G401.6 (cell line): ENCODE results near the gene FAM200B.

Experiments
- FAIRE-seq: peaks from 2 replicates; lab custom pipeline; 2012; peaks lifted over from hg19 to GRCh38; lab: Jason Lieb, UNC

The FAM200B gene

GRCh38 chr4:15681372-15682241 lies at the start of gene FAM200B:
FAM200B (plus strand) TSS chr4:15681827; CDS start chr4:15686978, 5,151 bp downstream.
- FAIRE-seq: peak; percentile 97

DNA sequence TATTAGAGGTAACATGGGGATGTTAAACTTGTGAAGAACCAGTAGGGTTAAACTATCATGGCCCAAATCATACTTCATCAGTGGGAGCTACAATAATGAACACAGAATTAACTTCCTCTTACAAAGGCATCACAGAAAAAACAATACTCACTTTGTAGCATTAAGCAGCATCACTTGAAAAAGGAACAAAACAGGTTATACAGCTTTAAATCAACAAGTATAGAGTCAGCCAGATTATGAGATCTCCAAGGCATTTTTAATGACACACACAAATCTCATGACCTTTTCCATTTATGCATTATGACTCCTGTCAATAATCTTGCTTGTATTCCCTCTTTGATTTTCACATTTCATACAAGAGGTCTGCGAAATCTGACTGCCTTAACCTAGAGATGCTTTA lies 44.8 kb upstream of the FAM200B start:
- FAIRE-seq: no peak

DNA sequence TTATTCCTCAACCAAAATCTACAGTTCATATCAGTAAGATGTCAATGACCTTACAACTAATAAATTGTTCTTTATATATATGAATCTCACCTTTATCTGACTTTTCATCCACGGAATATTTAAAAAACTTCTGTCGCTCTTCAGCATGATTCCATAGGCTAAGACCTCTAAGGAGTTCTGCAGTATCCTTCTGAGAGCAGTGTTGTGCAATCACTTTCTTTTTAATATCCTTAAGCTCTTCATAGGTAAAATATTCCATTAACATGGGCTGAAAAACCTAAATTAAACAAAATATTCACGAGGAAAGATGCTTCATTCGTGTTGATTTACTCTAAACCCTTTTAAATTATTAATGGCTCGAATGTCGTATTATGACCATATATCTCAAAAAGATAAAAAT lies 43.2 kb upstream of the FAM200B start:
- FAIRE-seq: no peak

- FAIRE-seq: no peak
These were observed 33.0 kb upstream of the FAM200B start for GRCh38 chr4:15648600-15648999.

GRCh38 chr4:15649914-15650545 lies 31.6 kb upstream of the FAM200B start:
- peak; percentile 63 for FAIRE-seq

GRCh38 chr4:15651676-15652075 lies 30.0 kb upstream of the FAM200B start:
- FAIRE-seq: no peak

- no peak for FAIRE-seq
These were observed 29.4 kb upstream of the FAM200B start for GRCh38 chr4:15652191-15652590.

GRCh38 chr4:15652841-15653240 lies 28.8 kb upstream of the FAM200B start:
- FAIRE-seq: no peak

DNA sequence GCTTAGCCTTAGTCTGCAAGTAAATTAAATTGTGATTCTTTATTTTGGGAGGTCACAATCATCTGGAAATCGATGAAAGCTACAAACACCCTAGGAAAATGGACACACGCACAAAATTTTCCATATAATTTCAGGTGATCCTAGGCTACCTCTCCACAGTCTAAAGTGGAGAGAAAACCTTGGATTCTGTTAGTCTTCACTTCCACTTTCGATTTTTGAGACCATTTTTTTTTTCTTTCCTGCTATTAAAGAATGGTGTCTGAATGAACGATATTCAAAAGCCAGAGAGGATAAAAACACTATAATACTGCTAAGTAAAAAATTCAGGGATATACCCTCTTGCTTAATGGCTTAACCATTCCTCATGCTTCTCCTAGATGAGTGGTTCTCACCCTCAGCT lies 28.2 kb upstream of the FAM200B start:
- FAIRE-seq: no peak

DNA sequence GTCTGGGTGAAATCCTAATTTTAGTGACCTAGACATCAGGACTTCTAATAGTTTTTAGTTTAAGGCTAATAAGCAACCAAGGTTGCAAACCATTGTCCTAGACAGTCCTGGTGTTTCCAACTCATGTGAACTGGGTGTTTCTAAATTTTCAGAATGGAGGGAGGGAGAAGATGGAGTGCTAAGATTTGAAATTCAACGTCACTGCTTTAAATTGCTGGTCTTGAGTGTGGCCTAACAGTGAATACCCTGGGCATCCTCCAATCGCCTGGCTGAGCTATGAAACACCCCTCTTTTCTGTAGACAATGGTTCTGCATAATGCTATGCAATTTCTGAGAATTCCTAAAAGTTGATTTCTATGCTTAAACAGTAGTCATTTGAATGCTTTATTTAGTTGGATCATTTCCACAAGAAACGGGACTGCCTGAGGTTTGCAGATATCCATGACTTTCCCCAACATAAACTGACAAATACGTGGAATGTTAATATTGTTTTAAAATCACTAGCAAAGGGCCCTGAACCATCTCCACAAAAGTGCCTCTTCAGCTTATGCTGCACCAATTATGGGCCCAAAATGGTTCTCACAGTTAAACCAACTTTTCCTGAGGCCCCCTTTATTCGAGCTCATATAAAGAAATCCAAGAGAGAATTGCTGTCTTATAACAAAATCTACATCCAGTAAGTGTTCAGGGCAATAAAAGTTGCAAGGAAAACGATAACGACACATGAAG lies 27.6 kb upstream of the FAM200B start:
- no peak for FAIRE-seq

- FAIRE-seq: no peak
These were observed 26.9 kb upstream of the FAM200B start for GRCh38 chr4:15654593-15655222.

- FAIRE-seq: no peak
These were observed 26.2 kb upstream of the FAM200B start, which contains the start of gene FBXL5 for GRCh38 chr4:15655223-15656037. FBXL5 (minus strand) TSS chr4:15655357; CDS start chr4:15655287, 70 bp downstream.

GRCh38 chr4:15656038-15656470 lies 25.6 kb upstream of the FAM200B start:
- FAIRE-seq: no peak

DNA sequence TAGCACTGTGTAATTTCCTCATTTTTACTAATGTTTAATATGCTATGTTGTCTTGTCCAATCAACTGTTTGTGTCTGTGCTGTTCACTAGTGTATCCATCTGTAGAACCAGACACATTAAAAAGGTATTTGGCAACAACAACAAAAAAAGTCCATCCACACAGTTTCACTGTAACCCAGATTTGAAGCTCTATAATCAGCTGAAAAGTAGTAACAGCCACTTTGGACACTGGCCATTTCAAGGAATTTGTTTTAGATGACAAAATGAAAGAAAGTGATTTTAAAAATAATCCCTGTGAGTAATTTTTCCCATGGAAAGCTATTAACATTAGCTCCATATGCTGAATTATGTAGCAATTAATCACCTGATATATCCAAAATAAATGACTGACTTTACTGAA lies 24.3 kb upstream of the FAM200B start:
- FAIRE-seq: no peak

DNA sequence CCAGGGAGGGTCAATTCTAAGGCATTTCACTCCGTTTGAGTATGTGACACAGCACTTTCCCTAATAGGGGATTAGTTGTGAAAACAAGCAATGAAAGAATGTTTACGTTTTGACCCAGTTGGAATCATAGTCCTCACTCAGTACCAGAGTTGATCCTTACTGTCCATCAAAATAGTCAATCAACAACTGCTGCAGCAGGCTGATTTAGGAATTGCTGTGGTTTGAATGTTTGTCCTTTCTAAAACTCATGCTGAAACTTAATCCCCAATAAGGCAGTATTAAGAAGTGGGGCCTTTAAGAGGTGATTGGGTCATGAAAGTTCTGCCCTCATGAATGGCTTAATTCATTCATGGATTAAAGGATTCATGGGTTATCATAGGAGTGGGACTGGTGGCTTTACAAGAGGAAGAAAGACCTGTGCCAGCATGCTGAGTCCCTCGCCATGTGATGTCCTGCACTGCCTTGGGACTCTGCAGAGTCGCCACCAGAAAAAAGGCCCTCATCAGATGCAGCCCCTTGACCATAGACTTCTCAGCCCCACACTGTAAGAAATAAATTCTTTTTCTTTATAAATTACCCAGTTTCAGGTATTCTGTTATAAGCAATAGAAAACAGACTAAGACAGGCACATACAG lies 23.4 kb upstream of the FAM200B start:
- FAIRE-seq: no peak

- no peak for FAIRE-seq
These were observed 22.8 kb upstream of the FAM200B start for GRCh38 chr4:15658781-15659180.

DNA sequence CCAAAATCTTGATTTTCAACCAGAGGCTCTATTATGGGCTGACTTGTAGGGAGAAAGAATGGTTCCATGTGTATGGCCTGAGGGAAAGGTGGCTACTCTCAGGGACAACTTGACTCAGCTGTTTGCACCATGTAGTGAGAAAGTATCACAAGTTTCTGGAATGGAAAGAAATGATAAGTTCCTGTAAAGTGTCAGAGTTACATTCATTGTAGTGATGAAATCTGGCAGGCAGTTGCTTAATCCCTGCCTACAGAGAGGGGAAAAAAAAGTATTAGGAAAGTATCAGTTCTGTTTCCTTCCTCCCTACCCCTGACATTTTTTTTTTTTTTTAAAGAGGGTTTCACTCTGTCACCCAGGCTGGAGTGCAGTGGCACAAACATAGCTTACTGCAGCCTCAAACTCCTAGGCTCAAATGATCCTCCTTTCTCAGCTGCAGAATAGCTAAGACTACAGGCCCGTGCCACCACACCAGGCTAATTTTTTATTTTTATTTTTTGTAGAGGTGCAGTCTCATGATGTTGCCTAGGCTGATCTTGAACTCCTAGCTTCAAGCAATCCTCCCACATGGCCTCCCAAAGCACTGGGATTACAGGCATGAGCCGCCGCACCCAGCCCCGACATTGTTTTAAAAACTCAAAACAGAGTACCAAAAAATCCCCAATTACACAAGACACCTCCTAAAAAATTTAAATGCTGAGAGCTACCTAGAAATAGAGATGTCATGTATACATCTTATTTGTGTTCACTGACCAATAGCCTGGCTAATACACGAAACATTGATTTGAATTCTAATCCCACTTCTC lies 21.7 kb upstream of the FAM200B start:
- no peak for FAIRE-seq

DNA sequence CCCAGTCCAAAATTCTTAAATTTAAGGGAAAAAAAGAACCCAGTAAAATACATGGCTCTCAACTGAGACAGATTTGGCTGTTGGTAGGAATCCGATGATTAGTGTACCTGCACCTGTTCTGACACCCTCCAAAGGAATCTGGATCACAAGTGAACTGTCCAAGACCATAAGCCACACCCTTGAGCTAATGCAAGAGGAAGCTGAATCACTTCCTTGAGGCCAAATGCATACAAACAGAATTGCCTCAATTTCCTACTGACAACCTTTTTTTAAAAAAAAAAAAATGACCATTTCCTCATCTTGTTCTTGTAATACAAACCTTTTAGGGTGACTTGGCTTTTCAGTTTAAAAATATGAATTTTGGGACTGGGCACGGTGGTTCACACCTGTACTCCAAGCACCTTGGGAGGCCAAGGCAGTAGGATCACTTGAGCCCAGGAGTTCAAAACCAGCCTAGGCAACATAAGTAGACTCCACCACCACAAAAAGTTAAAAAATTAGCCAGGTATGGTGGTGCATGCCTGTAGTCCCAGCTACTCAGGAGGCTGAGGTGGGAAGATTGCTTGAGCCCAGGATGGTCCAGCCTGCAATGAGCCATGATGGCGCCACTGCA lies 15.8 kb upstream of the FAM200B start:
- FAIRE-seq: no peak

DNA sequence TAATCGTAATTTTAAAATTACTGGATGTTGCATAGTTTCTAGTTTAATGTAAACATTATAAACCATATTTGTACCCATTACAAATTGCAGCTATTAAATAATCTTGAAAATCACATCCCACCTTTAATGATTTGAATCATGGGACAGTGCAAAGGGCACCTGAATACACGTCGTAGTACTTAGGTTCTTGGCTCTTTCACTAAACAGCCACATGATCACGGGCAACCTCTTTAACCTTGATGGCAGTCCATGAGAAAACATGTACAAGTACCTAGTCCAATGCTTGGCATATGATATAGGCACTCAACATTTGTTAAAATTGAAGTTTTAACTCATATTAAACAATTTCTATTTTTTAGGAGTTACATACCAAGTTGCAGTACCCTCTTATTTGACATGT lies 14.6 kb upstream of the FAM200B start:
- FAIRE-seq: peak; percentile 70
